GM21737 (cell line): Measurements from ENCODE around the gene DCC.
"Not testable (repeated sequence)": the region's sequence is repeated elsewhere in the genome, so short reads cannot be mapped to it uniquely, and the experiment has no call there.

Experiments
- ATAC-seq: cut with Tn5 transposase; IDR thresholded peaks from one replicate; pipeline ENCODE4 v1.9.1; 2021; ENCODE audit warnings: mild to moderate bottlenecking, moderate library complexity; ENCODE audit not compliant: unreplicated experiment

Gene DCC

GRCh38 chr18:53458944-53459580 lies 1119.1 kb downstream of the DCC start:
- ATAC-seq, result no peak

- ATAC-seq, result no peak
Observed at GRCh38 chr18:53467756-53468155, 1127.8 kb downstream of the DCC start.

- ATAC-seq, result not testable (repeated sequence)
Observed at GRCh38 chr18:53468173-53468572, 1128.2 kb downstream of the DCC start.

- ATAC-seq, result no peak
Observed at GRCh38 chr18:53472546-53472945, 1132.5 kb downstream of the DCC start.

GRCh38 chr18:53478155-53478554 lies 1138.2 kb downstream of the DCC start:
- ATAC-seq, result no peak

GRCh38 chr18:53486296-53486695 lies 1146.3 kb downstream of the DCC start:
- ATAC-seq, result no peak

GRCh38 chr18:53489266-53489665 lies 1149.3 kb downstream of the DCC start:
- ATAC-seq, result no peak

GRCh38 chr18:53490019-53490418 lies 1150.0 kb downstream of the DCC start:
- no peak for ATAC-seq

GRCh38 chr18:53496028-53496427 lies 1156.0 kb downstream of the DCC start:
- ATAC-seq, result no peak

GRCh38 chr18:53503914-53504441 lies 1164.0 kb downstream of the DCC start:
- no peak for ATAC-seq

- no peak for ATAC-seq
Observed at GRCh38 chr18:53508529-53508928, 1168.5 kb downstream of the DCC start.

GRCh38 chr18:53509886-53510285 lies 1169.9 kb downstream of the DCC start:
- no peak for ATAC-seq

- not testable (repeated sequence) for ATAC-seq
Observed at GRCh38 chr18:53511725-53512124, 1171.7 kb downstream of the DCC start.

- ATAC-seq, result no peak
Observed at GRCh38 chr18:53521068-53521467, 1181.1 kb downstream of the DCC start.

- ATAC-seq, result no peak
Observed at GRCh38 chr18:53526101-53526870, 1186.3 kb downstream of the DCC start.

GRCh38 chr18:53527365-53527764 lies 1187.4 kb downstream of the DCC start:
- ATAC-seq, result no peak

GRCh38 chr18:53531187-53531586 lies 1191.2 kb downstream of the DCC start:
- no peak for ATAC-seq

GRCh38 chr18:53531896-53532295 lies 1191.9 kb downstream of the DCC start:
- no peak for ATAC-seq

- ATAC-seq, result no peak
Observed at GRCh38 chr18:53534203-53534602, 1194.2 kb downstream of the DCC start.

GRCh38 chr18:53534695-53535094 lies 1194.7 kb downstream of the DCC start:
- ATAC-seq, result no peak

- no peak for ATAC-seq
Observed at GRCh38 chr18:53536908-53537307, 1196.9 kb downstream of the DCC start.

- ATAC-seq, result no peak
Observed at GRCh38 chr18:53541924-53542323, 1201.9 kb downstream of the DCC start.
